ENCODE measurements around the gene RTP5.

RTP5 gene

DNA sequence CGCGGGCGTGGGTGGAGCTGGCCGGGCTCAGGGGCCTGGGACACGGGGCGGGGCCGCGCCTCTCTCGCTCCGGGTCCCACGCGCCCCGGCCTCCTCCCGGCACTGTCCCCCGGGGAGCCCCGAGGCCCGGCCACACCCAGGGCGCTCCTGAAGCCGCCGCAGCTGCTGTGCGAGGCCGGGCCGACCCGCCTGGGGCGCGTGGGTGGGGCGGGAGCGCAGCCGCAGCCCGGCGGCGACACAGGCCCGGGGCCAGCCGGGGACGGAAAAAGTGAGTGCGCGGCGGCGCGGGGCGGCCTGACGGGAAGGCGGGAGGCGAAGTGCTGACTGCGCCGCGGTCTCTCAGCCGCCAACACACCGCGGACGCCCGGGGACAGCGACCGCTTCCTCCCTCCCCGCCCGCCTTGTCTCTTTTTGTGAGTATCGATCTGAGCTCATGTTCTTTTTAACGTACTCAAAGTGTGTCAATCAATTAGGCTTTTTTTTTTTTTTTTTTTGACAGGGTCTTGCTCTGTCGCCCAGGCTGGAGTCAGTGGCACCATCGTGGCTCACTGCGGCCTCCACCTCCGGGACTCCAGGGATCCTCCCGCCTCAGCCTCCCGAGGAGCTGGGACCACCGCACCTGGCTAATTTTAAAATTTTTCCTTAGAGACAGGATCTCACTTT is 25.3 kb upstream of the RTP5 start:
- DNase-seq: no peak

DNA sequence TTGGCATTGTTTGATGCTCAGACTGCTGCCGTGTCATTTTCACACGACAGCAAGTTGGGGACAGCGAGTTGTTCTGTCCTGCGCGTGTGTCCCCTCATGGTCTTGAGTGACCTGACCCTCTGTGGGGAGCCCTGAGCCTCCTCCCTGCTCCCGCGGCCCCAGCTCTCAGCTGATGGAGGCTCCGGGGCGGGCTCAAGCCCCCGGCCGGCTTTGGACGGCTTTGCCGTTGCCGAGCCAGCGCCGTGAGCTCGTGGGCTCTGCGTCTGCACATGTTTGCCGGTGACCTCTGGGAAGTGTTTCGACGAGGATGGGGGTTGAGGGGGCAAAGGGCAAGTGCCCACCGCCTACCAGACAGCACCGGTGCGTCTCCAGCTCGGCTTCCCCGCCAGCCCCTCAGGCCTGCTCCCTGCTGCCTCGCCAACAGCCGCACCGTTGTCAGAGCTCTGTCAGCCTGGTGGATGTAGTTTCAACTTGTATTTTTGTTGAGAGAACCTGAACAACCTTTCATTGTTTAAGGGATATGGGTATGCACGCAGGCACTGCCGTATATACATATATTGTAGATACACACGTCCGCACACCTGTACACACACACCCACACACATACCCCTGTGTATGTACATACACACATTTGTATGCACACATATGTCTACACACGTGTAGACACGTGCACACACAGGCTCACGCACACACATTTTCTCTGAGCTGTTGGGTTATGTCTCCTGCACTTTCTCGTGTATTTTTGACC is 24.5 kb upstream of the RTP5 start:
- DNase-seq: no peak

- DNase-seq: no peak
These were observed 23.1 kb upstream of the RTP5 start for GRCh38 chr2:241846406-241846805.

DNA sequence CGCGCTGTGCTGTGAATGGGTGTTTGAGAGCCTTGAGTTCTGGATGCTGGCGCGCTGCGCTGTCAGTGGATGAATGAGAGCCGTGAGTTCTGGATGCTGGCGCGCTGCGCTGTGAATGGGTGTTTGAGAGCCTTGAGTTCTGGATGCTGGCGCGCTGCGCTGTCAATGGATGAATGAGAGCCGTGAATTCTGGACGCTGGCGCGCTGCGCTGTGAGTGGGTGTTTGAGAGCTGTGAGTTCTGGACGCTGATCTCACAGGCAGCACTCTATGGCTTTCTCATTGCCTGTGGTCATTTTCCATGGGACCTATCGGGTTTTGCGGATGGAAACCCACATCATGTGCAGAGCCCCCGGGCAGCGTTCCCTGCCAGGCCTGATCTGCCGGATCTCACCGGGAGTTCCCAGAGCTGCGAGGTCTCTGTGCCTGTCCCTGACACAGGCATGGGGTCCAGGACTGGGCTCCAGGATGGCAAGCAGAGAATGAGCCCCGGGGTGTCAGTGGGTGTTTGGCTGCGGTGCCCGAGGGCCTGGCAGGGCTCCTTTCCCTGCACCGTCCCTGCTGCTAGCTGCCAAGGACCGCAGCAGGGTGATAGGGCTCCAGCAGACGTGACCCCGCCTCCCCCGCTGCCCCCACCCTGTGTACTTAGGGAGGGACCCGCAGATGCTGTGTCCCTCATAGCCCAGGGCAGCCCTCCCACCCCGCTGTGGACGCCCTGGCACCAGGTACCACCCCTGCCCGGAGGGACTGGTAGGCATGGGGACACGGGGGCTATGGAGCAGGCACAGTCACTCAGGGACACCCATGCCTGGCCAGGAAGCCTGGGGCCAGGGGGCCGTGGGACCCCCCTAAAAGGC is 20.5 kb upstream of the RTP5 start:
- no peak for DNase-seq

DNA sequence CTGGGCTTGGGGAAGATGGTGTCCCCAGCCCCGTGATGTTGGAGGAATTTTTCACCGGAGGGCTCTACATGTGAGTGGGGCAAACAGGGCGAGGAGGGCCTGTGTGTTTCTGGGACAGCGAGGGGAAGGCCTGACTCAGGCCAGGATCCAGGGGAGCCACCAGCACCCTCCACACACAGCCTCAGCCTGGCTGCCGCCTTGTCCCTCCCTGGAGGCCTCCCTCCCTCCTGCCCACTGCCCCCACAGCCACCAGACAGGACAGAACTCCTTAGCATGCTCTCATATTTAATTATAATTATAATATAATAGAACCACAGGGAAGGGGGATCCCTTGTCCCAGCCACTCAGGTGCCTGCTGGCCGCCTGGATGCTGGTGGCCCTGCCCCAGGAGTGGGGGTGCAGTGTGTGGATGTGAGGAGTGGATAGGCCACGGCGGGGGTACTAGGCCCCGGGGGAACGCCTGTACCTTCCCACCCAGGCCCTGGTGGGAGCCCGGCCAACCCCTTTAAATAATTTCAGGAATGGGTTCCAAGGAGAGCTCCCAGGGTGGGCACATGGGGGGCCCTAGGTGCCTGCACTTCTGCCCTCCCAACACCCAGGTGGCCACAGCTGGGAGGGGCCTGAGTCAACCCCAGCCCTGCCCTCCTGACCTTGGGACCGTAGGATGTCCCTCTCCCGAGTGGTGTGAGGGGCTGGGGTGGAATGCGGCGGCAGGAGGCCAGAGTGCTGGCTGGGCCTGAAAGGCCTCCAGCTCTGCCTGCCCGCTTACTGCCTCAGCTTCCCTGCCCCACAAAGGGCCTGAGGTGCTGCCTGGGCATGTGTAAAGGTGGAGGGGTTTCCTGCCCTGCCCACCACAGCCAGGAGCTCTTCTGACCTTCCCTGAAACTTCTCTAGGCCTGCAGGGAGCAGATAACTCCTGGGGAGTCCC is 19.6 kb upstream of the RTP5 start:
- no peak for DNase-seq

- DNase-seq: no peak
These were observed 18.8 kb upstream of the RTP5 start for GRCh38 chr2:241850544-241851324.

DNA sequence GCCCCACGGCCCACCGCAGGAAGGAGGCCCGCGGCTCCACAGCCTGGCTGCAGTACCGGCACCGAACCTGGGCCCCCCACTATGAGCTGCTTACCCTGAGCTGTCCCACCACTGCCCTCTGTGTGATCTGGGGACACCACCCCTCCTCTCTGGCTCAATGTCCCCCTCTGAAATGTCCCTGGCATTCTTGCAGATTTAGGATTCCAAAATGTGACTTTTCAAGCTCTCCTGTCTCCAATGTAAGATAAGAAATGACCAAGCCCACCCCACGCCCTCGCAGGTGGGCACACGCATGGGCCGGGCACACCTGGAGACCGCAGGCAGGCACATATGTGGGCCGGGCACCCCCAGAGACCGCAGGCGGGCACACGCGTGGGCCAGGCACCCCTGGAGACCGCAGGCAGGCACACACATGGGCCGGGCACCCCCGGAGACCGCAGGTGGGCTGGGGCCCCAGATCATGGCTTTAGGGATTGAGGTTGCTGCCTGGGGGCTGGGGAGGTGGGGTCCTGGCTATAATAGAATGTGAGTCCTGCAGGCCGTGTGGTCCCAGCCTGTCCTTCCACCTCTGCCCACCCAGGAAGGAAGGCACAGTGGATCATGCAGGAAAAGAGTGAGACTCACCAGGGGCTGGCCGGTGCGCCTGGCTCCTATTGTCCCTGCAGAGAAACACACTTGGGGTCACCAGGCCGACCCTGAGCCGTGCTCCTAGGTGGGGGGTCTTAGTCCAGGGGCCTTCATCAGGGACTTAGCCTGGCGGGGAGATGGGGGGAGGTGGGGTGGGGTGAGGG is 18.0 kb upstream of the RTP5 start:
- no peak for DNase-seq

- DNase-seq: no peak
These were observed 17.2 kb upstream of the RTP5 start for GRCh38 chr2:241852116-241852980.

DNA sequence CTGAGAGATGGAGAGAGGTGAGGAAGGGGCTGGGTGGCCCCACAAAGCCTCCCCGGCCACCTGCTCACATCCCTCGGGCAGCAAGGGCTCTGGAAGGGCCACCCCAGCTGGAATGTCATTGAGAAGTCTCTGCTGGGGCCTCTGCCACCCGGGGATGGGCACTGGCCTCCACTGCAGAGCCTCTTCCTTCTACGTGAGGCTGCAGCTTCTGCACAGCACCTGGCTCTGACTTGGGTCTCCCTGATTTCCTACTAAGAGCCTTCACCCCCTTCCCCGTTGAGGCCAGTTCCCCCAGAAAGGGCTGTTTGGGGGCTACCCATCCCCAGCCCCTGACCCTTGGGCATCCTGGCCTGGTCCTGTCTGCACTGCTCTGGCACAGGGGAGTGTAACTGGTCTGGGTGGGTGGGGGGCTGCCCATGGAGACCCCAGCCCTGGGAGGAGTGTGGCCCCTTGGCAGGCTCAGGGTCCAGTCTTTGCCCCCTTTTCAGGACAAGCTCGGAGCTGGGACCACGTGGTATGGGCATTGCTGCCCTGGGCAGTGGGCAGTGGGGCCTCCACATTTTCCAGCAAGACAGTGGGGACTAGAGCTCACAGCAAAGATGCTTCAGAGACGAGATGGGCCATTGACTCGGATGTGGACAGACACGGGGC is 16.4 kb upstream of the RTP5 start:
- DNase-seq: no peak

- DNase-seq: no peak
These were observed 15.7 kb upstream of the RTP5 start for GRCh38 chr2:241853651-241854341.

GRCh38 chr2:241854342-241855244 is 14.9 kb upstream of the RTP5 start:
- DNase-seq: no peak

DNA sequence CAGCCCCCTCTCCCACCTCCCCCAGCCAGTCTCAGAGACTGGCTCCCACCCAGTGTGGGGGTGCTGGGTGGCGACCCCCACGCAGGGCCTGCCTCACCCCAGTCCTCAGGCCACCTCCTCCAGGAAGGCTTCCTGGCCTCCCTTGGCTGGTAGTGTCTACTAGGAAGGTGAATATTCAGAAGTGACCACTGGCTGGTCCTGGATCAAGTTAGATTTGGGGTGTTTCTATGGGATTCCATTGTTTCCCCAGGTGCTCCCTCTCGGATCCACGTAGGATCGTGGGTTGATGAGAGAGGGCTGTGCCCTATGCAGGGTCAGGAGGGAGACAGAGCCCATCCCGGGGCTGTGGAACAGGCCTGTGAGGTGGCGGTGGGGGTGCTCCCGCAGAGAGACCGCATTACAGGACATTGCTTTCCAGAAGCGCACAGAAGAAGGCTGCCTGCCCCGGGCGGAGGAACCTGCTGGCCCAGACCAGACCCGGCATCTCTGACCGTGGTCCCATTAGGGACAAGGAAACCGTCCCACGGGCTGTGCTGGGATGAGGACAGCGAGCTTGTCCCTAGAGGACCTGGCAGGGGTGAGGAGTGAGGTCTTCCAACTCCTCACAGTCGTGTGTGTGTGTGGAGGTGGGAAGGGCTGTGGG is 14.2 kb upstream of the RTP5 start:
- no peak for DNase-seq

DNA sequence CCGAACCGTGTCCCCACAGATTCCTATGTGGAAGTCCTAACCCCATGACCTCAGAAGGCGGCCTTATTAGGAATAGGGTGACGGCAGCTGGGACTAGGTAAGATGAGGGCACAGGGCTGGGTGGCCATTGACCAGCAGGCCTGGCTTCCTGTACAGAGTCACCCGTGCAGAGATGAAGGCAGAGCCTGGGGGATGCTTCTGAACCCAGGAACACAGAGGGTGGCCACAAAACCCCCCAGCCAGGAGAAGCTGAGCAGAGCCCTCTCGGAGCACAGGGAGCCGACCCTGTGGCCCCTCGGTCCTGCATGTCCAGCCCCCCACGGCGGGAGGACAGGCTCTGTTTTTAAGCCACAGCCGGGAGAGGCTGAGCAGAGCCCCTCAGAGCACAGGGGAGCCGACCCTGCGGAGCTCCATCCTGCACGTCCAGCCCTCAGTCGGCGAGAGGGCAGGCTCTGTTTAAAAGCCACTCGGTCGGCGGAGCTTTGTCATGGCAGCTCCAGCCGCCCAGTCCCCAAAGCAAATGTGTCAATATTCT is 13.6 kb upstream of the RTP5 start:
- no peak for DNase-seq

DNA sequence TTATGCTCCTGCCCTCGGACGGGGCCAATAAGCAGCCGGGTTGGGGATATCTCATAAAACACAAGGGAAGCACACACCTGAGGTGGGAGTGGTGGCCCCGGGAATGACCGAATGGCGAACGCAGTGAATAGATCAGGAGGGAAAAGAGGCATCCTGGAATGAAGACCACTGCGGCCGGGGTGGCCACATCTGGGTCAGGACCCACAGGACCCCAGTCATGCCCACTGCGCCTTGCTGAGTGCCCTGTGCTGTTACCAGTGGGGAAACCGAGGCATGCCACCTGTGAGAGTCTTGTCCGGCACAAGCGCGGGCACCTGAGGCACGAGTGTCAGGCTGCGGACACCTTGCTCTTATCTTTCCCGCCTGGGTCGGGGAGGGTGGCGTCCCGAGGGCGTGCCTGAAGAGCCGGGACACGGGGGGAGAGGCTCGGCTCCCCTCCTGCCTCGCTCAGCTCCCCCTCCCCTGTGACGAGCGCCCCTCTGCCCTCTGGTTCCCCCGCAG is 12.4 kb upstream of the RTP5 start:
- no peak for DNase-seq

GRCh38 chr2:241857572-241858121 is 11.9 kb upstream of the RTP5 start:
- DNase-seq: no peak
